GM18517 (cell line): ENCODE results near the gene LMCD1.
A peak's percentile ranks its signal among the peaks of the same experiment; 100 is the strongest.

Experiments used
- ATAC-seq: cut with Tn5 transposase; IDR thresholded peaks from one replicate; pipeline ENCODE4 v1.9.1; 2021; ENCODE audit warnings: mild to moderate bottlenecking, moderate library complexity; ENCODE audit not compliant: unreplicated experiment

LMCD1 gene

DNA sequence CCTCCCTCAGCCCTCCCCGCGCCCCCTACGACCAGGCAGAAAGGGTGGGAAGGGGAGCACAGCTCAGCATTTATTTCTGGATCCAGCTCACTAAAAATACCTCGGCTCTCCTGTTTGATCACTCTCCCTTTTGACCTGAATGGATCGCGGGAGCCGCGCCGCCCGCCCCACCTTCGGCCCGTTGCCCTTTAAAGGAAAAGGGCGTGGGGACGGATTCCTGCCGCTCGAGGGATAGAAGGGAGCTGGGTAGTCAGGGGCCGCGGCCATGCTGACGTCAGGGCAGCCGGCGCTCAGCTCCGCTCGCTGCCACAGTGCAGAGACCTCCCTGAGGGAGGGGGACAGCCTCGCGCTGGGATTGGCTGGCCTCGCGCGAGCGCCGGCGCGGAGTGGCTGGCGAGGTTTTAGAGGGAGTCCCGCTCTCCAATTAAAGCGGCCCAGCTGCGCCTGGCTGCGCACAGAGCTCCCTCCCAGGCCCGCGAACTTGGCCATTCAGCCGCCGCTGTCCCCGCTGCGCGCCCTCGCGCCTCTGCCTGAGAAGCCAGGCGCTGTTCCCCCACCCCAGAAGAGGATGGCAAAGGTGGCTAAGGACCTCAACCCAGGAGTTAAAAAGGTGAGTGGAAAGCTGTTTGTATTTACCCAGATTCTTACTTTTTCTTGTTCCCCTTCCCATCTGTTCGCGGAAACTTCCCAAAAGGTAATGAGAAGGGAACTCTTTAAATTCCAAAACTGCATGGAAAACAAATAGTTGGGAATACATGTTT is at the start of gene LMCD1:
Gene LMCD1 (plus strand): TSS at position 453 of the 761 bp plus-strand sequence. CDS start 116 bp downstream, at position 569.
- ATAC-seq, result peak; percentile 91

GRCh38 chr3:8452112-8452511 is 49.5 kb upstream of the LMCD1 start:
- no peak for ATAC-seq

DNA sequence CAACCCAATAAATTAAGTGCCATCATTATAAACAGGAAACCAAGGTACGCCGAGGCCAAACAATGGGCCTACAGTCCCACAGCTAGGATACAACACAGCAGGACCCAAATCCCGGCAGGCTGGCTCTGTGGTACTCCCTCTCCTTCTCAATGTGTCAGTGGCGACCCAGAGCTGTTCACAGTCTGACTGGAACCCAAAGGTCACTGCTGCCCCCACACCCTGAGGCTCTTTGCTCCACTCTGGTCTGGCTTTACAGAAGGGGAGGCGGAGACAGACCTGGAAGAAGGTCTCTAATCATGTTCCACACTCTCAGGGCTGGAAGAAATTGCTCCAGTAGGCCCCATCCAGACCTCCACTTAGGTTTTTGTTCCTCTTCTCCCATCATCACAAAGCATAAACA is 48.5 kb upstream of the LMCD1 start:
- ATAC-seq, result no peak

DNA sequence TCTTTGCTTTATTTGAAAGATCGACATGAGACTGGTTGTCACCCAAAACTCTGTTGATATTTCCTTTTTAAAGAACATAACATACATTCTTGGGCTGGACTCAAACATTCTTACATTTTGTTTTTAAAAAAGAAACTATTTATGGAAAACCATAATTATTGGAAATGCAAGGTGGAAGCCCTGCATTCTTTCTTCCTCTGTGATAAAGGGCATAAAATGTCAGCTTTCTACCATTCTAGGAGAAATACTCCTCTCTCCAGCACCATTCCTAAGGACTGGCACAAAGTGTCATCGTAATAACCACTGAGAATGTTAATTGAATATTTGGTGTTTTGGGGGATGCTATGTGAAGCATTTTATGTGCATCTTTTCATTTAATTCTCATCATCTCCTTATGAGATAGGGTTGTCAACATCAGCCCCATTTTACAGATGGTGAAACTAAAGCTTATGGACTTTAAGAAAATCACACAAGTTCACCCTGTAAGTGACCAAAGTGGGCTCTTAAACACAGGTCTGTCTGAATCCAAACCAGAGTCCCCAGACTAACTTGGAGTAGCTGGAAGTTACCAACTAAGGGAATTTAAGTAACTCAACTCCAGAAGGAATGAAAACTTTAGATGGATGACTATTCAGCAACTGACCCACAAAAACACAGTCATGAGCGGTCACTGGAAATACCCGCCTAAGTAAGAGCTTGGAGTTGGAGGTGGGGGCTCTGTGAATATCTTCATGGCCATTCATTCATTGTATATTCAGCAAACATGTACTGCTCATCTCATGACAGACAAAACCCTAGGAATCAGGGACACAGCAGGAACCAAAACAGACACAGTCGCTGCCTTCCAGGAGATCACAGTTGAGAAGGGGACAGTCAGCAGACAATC is 45.9 kb upstream of the LMCD1 start:
- ATAC-seq, result no peak

DNA sequence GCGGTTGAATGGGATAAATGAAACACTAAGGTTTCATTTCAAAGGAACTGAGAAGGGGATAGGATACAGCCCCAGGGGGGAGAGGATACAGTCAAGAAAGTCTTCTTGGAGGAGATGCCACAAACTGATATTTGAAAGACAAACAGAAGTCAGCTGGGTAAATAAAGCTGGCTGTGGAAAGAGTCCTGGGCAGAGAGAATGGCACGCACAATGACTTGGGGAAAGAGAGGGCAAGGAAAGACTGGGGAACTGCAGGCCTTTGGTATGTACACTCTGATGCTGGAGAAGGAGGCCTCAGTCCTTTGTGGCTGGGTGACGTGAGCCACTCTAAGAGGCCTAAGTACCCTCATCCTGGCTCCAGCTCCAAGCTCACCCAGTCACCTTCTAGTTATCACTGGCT is 45.2 kb upstream of the LMCD1 start:
- no peak for ATAC-seq

GRCh38 chr3:8457039-8457438 is 44.6 kb upstream of the LMCD1 start:
- no peak for ATAC-seq

- ATAC-seq, result no peak
Measured at GRCh38 chr3:8458238-8458661, 43.4 kb upstream of the LMCD1 start.

- ATAC-seq, result no peak
Measured at GRCh38 chr3:8458711-8459110, 42.9 kb upstream of the LMCD1 start.

DNA sequence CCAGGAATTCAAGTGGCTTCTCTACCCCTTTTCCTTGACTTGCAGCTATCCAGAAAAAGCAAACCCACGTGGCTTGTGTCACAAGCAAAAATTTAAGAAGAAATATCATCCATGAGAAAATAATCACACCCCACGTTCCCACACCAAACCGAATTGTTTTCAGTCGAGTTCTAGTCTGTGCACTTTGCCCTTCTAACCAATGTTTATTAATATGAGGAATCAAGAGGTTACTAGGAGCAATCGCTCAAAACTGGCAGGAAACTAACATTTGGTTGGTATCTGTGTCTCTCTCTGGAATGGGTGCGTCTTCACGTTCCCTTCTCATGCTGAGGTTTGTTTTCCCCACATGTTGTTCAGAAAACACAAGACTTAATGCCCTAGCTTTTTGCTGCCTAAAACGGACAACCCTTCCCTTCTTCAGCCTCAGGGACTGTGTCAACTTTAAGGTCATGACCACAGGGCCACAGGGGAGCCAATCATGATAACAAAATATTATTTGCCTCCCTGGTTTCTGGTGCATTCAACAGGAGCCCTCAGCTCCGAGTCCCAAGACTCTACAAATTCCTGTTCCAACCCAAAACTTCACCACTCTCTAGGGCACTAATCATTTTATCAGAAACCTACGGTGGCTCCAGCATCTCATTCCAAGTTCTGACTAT is 41.4 kb upstream of the LMCD1 start:
- no peak for ATAC-seq

- ATAC-seq, result no peak
Measured at GRCh38 chr3:8460815-8461456, 40.7 kb upstream of the LMCD1 start.

- ATAC-seq, result no peak
Measured at GRCh38 chr3:8464668-8465067, 37.0 kb upstream of the LMCD1 start.

DNA sequence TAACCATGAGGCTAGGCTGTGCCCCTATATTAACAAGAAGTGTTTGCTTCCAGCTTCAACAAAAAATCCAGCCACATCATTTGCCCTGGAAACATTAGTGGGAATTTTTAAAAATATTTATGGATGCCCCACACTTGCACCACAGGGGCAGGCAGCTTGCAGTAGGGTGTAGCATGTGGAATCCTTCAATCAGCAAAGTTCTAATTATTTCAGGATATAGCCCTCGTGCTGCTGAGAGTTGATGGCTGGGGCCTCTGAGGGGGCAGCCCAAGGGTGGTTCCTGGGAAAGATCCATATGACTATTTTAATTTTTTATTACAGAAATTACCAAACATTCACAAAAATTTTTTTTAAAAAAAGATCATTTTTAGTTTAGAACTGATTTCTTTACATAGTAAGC is 35.1 kb upstream of the LMCD1 start:
- no peak for ATAC-seq

DNA sequence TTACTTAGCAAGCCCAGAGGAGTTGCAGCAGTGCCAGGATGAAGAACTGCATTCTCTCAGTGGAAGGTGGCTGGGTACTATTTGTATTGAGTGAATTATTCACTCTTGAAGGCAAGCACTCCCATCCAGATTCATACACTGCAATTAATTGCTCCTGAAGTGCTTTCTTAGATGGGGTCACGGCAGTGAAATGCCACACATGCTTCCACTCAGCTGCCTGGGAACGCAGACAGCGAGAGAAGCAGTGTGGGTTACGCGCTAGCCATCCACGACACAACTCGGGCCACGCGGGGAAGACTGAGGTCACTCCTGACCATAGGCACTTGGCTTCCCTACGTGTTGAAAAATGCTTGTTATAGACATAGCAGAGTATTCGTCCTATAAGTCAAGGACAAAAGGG is 30.8 kb upstream of the LMCD1 start:
- ATAC-seq, result no peak

GRCh38 chr3:8472549-8472948 is 29.1 kb upstream of the LMCD1 start:
- no peak for ATAC-seq

- no peak for ATAC-seq
Measured at GRCh38 chr3:8473029-8473428, 28.6 kb upstream of the LMCD1 start.

- ATAC-seq, result no peak
Measured at GRCh38 chr3:8473990-8474389, 27.6 kb upstream of the LMCD1 start.

DNA sequence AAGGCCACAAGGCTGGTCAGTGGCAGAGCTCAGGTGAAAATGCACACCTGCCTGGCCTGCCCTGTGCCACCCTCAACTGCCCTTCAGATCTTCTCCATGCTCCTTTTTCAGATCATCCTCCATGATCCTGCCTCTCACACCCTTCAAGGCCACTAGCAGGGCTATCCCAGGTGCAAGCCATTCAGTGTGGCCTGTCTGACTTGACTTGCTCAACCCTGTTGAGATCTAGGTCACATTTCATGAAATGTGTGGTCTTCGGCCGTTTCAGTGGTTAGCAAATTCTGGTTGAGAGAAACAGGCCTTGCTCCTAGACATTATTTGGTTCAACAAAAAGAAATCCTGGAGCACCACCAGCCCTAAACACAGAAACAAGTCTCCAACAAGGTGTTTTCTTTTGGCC is 26.6 kb upstream of the LMCD1 start:
- ATAC-seq, result no peak

DNA sequence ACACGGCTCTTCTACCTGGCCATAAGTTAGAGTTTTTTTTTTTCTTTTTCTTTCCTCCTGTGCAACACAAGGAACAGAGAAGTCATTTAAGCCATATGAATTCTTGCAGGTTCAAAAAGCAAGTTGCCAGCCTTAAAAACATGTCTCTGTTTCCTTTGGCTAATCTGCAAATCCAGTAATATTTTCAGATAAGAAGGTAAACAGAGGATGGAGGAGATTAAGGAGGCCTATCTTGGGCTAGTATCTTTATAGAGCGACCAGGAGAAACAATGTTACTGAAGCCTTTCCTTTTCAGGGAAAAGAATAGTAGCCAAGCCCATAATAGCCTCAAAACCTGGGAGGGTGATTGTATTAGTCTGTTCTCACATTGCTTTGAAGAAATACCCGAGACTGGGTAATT is 20.9 kb upstream of the LMCD1 start:
- ATAC-seq, result no peak

- ATAC-seq, result no peak
Measured at GRCh38 chr3:8481380-8481779, 20.2 kb upstream of the LMCD1 start.

GRCh38 chr3:8482263-8482662 is 19.4 kb upstream of the LMCD1 start:
- no peak for ATAC-seq
